GM12872 (cell line): ENCODE data around the gene CRTC3.

ENCODE experiments used
- CTCF ChIP-seq: IDR thresholded peaks from 3 replicates; pipeline ENCODE4 v1.5.1; 2011; ENCODE audit warnings: low read depth, mild to moderate bottlenecking, low read length, moderate library complexity; ENCODE audit not compliant: insufficient read depth

CRTC3 gene

GRCh38 chr15:90570643-90571042 is 40.9 kb downstream of the CRTC3 start:
- no peak for TF ChIP-seq CTCF

GRCh38 chr15:90571063-90571541 is 41.4 kb downstream of the CRTC3 start:
- no peak for TF ChIP-seq CTCF

- TF ChIP-seq CTCF = no peak
Observed at GRCh38 chr15:90572893-90573292, 43.2 kb downstream of the CRTC3 start.

GRCh38 chr15:90576711-90577389 is 47.1 kb downstream of the CRTC3 start:
- no peak for TF ChIP-seq CTCF

GRCh38 chr15:90579213-90579612 is 49.5 kb downstream of the CRTC3 start:
- no peak for TF ChIP-seq CTCF

GRCh38 chr15:90580099-90580498 is 50.4 kb downstream of the CRTC3 start:
- TF ChIP-seq CTCF = no peak

- TF ChIP-seq CTCF = no peak
Observed at GRCh38 chr15:90580541-90580940, 50.8 kb downstream of the CRTC3 start.

- no peak for TF ChIP-seq CTCF
Observed at GRCh38 chr15:90580946-90581345, 51.2 kb downstream of the CRTC3 start.
